ENCODE results near the gene CEMP1.
A peak's percentile ranks its signal among the peaks of the same experiment; 100 is the strongest.

Gene CEMP1

GRCh38 chr16:2518823-2519710 lies 12.1 kb downstream of the CEMP1 start:
- DNase-seq = no peak

GRCh38 chr16:2517954-2518605 lies 13.1 kb downstream of the CEMP1 start:
- DNase-seq = no peak

GRCh38 chr16:2516391-2517240 lies 14.6 kb downstream of the CEMP1 start:
- DNase-seq = peak; percentile 82

GRCh38 chr16:2515180-2515851 lies 15.9 kb downstream of the CEMP1 start:
- peak; percentile 37 for DNase-seq

- no peak for DNase-seq
These were observed 16.7 kb downstream of the CEMP1 start for GRCh38 chr16:2514333-2515179.

- peak; percentile 85 for DNase-seq
These were observed 17.5 kb downstream of the CEMP1 start, which contains the start of gene ATP6V0C for GRCh38 chr16:2513405-2514332. ATP6V0C (plus strand) TSS chr16:2513952; CDS start chr16:2514104, 152 bp downstream.

- DNase-seq = no peak
These were observed 18.3 kb downstream of the CEMP1 start for GRCh38 chr16:2512735-2513404.

- DNase-seq = no peak
These were observed 19.0 kb downstream of the CEMP1 start for GRCh38 chr16:2511996-2512734.

- DNase-seq = no peak
These were observed 19.9 kb downstream of the CEMP1 start for GRCh38 chr16:2511128-2511800.

- DNase-seq = no peak
These were observed 22.3 kb downstream of the CEMP1 start for GRCh38 chr16:2508722-2509400.

GRCh38 chr16:2507665-2508064 lies 23.5 kb downstream of the CEMP1 start:
- no peak for DNase-seq

- peak; percentile 25 for DNase-seq
These were observed 24.1 kb downstream of the CEMP1 start for GRCh38 chr16:2507052-2507659.

- DNase-seq = no peak
These were observed 25.5 kb downstream of the CEMP1 start for GRCh38 chr16:2505695-2506094.

GRCh38 chr16:2501946-2502895 lies 29.0 kb downstream of the CEMP1 start:
- no peak for DNase-seq

GRCh38 chr16:2500918-2501750 lies 30.1 kb downstream of the CEMP1 start:
- DNase-seq = no peak

Measured in GF-D8 (cell line).